ENCODE results near the gene ACTR10. TPM values are rescaled to one million over a fixed set of nuclear protein-coding genes. Genes with fewer than 3 reads are reported as not detected.

ACTR10 gene
- total and polyA plus RNA-seq, 2 of the 8 experiments (the other 6 are each of a cell fraction or from before 2014, with no cell fraction given), result 15.4 to 34.6 TPM

GRCh38 chr14:58152014-58152857 lies 47.7 kb upstream of the ACTR10 start, which contains the start of gene ARMH4:
ARMH4 (minus strand) TSS chr14:58152213; CDS start chr14:58139358, 12,855 bp downstream.
- ChIA-PET CTCF (ENCODE audit: partially characterized antibody) (interaction anchor here (0.7 to 3.4 kb wide), 6 partner anchors 9 to 665 kb away, joined by 3 to 19 read pairs (median 7); no protein-coding TSS in a partner anchor), POLR2A (ENCODE audit: partially characterized antibody) (interaction anchor here (1.4 kb wide), 2 partner anchors 9 to 146 kb away, joined by 3 read pairs; partner anchors contain the start of gene ARID4A)
- Histone ChIP-seq H2BK20ac (ENCODE audit: low read length) (no peak within 1 kb of the TSS), H3K23me2 (ENCODE audit: low read depth, low read length) (peaks cover 14% of the 10 kb centered on the region), H3K27ac (ENCODE audit: low read depth, low read length) (no peak within 1 kb of the TSS), H4K5ac (ENCODE audit: insufficient read length, low read depth, low read length) (no peak within 1 kb of the TSS), H3K27me3 (replicated peaks in 1 of 4; ENCODE audit: control insufficient read depth in 3 of 4, extremely low read depth in 1 of 4, insufficient read depth in 3 of 4, low read length in 3 of 4) (peaks cover 0 to 16% (median 11%) of the 10 kb centered on the region in 4 experiments; a peak in 6 of 7 replicates), H3K9me3 (ENCODE audit: insufficient read depth in 2 of 2, low read depth in 1 of 2, low read length in 1 of 2) (no peaks in the 10 kb centered on the region), H3K18ac (ENCODE audit: extremely low read depth, low read length) (peak within 1 kb of the TSS; percentile 55), H3K14ac (ENCODE audit: insufficient read length) (no peak within 1 kb of the TSS), H3K9ac (replicated peaks in 1 of 4; ENCODE audit: extremely low read depth in 1 of 4, low read depth in 3 of 4, low read length in 3 of 4) (peak within 1 kb of the TSS; percentile 46 to 91 (median 58)), H3K79me2 (ENCODE audit: control insufficient read depth in 1 of 2, insufficient read depth in 2 of 2, low read length in 2 of 2) (peaks cover 0 to 6% of the 10 kb centered on the region in 2 experiments; a peak in 1 of 4 replicates), H4K20me1 (replicated peaks in 1 of 2; ENCODE audit: control insufficient read depth in 1 of 2, insufficient read depth in 2 of 2, low read length in 2 of 2) (no peaks in the 10 kb centered on the region), H2BK120ac (replicated peaks; ENCODE audit: low read depth, low read length) (no peak within 1 kb of the TSS), H3K56ac (replicated peaks; ENCODE audit: insufficient read length, low read depth, low read length) (peak within 1 kb of the TSS; percentile 13), H2BK12ac (ENCODE audit: low read depth, low read length) (no peak within 1 kb of the TSS; the same call in 1 of the 2 replicates), H3K4me3 (ENCODE audit: extremely low read depth in 1 of 4, insufficient read depth in 2 of 4, low read depth in 3 of 4, low read length in 4 of 4) (peak within 1 kb of the TSS; percentile 70 to 92 (median 74)), H3K4ac (replicated peaks; ENCODE audit: insufficient read length, low read depth, low read length) (no peak within 1 kb of the TSS), H2AFZ (ENCODE audit: low read length) (peak within 1 kb of the TSS; percentile 97), H3K36me3 (ENCODE audit: control insufficient read depth in 2 of 4, insufficient read depth in 4 of 4, low read length in 3 of 4) (no peaks in the 10 kb centered on the region), H2AK5ac (ENCODE audit: low read depth, low read length) (no peak within 1 kb of the TSS), H4K8ac (ENCODE audit: extremely low read depth, insufficient read depth, low read length) (peak within 1 kb of the TSS; percentile 66; the same call in 1 of the 2 replicates), H4K91ac (replicated peaks; ENCODE audit: insufficient read length, low read length) (no peak within 1 kb of the TSS), H3K79me1 (ENCODE audit: low read depth, low read length) (no peaks in the 10 kb centered on the region), H2BK5ac (ENCODE audit: low read depth, low read length) (peak within 1 kb of the TSS; percentile 54; the same call in 1 of the 2 replicates), H3K4me1 (replicated peaks in 1 of 4; ENCODE audit: control insufficient read depth in 3 of 4, insufficient read depth in 4 of 4, low read length in 3 of 4) (peaks cover 2 to 19% (median 8%) of the 10 kb centered on the region in 4 experiments; a peak in 6 of 7 replicates), H3K4me2 (ENCODE audit: insufficient read depth in 1 of 2, low read depth in 2 of 2, low read length in 2 of 2) (peak within 1 kb of the TSS; percentile 97 to 99), H2BK15ac (ENCODE audit: low read length) (no peak within 1 kb of the TSS), H3K23ac (ENCODE audit: insufficient read length) (no peak within 1 kb of the TSS)
- FAIRE-seq (no peak), DNase-seq (ENCODE audit: low read depth in 1 of 2, low spot score in 2 of 2) (peak; percentile 59 to 86)
- WGBS, 2 experiments (ENCODE audit: extremely low coverage in 1 of 2, insufficient coverage in 1 of 2, insufficient read length in 1 of 2, insufficient replicate concordance in 2 of 2, low coverage in 1 of 2, low lambda C conversion rate in 2 of 2, missing lambda C conversion rate in 1 of 2), result 4% methylated on average over 54 of the region's 70 CpGs; no CpG with 5 or more reads in 1 of the 2 experiments
- TF ChIP-seq HDAC2 (IDR thresholded peaks at IDR 0.05; ENCODE audit: borderline replicate concordance in 1 of 2, low read depth in 2 of 2, low read length in 2 of 2), result 0 out of 4 replicates have a peak, but pooled peaks of 1 of the 2 experiments have one; percentile 61
- peak in 1 of 2 experiments; percentile 62; a peak in 1 of 3 replicates for TF ChIP-seq EP300 (IDR thresholded peaks at IDR 0.05; ENCODE audit: borderline replicate concordance in 1 of 2, low read depth in 2 of 2, low read length in 2 of 2)
- peak; percentile 29; the same call in 1 of the 2 replicates for TF ChIP-seq E2F6 (IDR thresholded peaks at IDR 0.05)
- TF ChIP-seq PHF8 (conservative IDR thresholded peaks at IDR 0.05; ENCODE audit: low read depth, low read length), result 0 out of 2 replicates have a peak, but pooled peaks have one; percentile 44
- TF ChIP-seq KDM5A (IDR thresholded peaks at IDR 0.05; ENCODE audit: low read length), result no peak
- TF ChIP-seq TAF1 (IDR thresholded peaks at IDR 0.05; ENCODE audit: low read depth, low read length), result peak; percentile 44; the same call in 1 of the 2 replicates
- 0 out of 2 replicates have a peak, but pooled peaks have one; percentile 79 for TF ChIP-seq RBBP5 (IDR thresholded peaks at IDR 0.05; ENCODE audit: borderline replicate concordance, low read depth, low read length)
- TF ChIP-seq EGR1 (IDR thresholded peaks at IDR 0.05; ENCODE audit: borderline replicate concordance, low read depth, low read length), result peak; percentile 96
